ENCODE data around the gene TERT.

The TERT gene

GRCh38 chr5:1255081-1255561 is 39.7 kb downstream of the TERT start:
- peak; percentile 61 for DNase-seq

- no peak for DNase-seq
Observed at GRCh38 chr5:1254196-1254595, 40.7 kb downstream of the TERT start.

- DNase-seq: no peak
Observed at GRCh38 chr5:1253456-1254105, 41.3 kb downstream of the TERT start.

- DNase-seq: no peak
Observed at GRCh38 chr5:1252681-1253080, 42.2 kb downstream of the TERT start.

- DNase-seq: no peak
Observed at GRCh38 chr5:1251678-1252580, 42.9 kb downstream of the TERT start.

GRCh38 chr5:1249366-1250280 is 45.2 kb downstream of the TERT start:
- no peak for DNase-seq

- DNase-seq: no peak
Observed at GRCh38 chr5:1247811-1248210, 47.1 kb downstream of the TERT start.

GRCh38 chr5:1246711-1247431 is 48.0 kb downstream of the TERT start:
- DNase-seq: no peak

GRCh38 chr5:1245905-1246576 is 48.8 kb downstream of the TERT start:
- DNase-seq: no peak

- DNase-seq: no peak
Observed at GRCh38 chr5:1244976-1245375, 49.9 kb downstream of the TERT start.

- no peak for DNase-seq
Observed at GRCh38 chr5:1244255-1244654, 50.6 kb downstream of the TERT start.

GRCh38 chr5:1243487-1244130 is 51.3 kb downstream of the TERT start:
- DNase-seq: no peak

- DNase-seq: no peak
Observed at GRCh38 chr5:1242733-1243486, 52.0 kb downstream of the TERT start.

- no peak for DNase-seq
Observed at GRCh38 chr5:1241509-1242080, 53.3 kb downstream of the TERT start.

GRCh38 chr5:1240496-1241260 is 54.2 kb downstream of the TERT start:
- no peak for DNase-seq

GRCh38 chr5:1239505-1240251 is 55.2 kb downstream of the TERT start:
- no peak for DNase-seq

- no peak for DNase-seq
Observed at GRCh38 chr5:1235838-1236237, 59.0 kb downstream of the TERT start.

GRCh38 chr5:1235379-1235778 is 59.5 kb downstream of the TERT start:
- no peak for DNase-seq

- no peak for DNase-seq
Observed at GRCh38 chr5:1232780-1233179, 62.1 kb downstream of the TERT start.
